Panc1 (cell line): ENCODE data around the gene CTR9. TPM values are rescaled to one million over a fixed set of nuclear protein-coding genes. Genes with fewer than 3 reads are reported as not detected.

Source experiments
- ATAC-seq: fragments of 200-7000 bp; cut with Tn5 transposase; 2 replicates; pipeline ENCODE4 v1.9.1; 2020; ENCODE audit warnings: mild to moderate bottlenecking, moderate library complexity
- BruUV-seq: library from RNA; stranded (reverse); fragments of 400-500 nt; replicated peaks from 2 replicates; lab custom pipeline; 2021; lab: Mats Ljungman, UMichigan
- CTCF ChIA-PET: fragments of 300-600 bp; sonication (Branson Sonifier 250); formaldehyde crosslinking; loops from one replicate; lab custom pipeline; 2022; ENCODE audit warnings: antibody characterized with exemption; lab: Charles Lee
- POLR2A ChIA-PET: fragments of 300-600 bp; sonication (Branson Sonifier 250); formaldehyde crosslinking; loops from one replicate; lab custom pipeline; 2022; ENCODE audit warnings: antibody characterized with exemption; lab: Charles Lee
- DNase-seq: peaks from one replicate; pipeline ENCODE4 v3.0.0-alpha.2; 2010; ENCODE audit warnings: low read depth, low spot score
- H3K27ac ChIP-seq: 2 replicates; pipeline ENCODE4 v1.5.1; 2011; ENCODE audit warnings: mild to moderate bottlenecking, low read length, inconsistent platforms
- H3K27me3 ChIP-seq: fragments of 200-500 bp; sonication (Bioruptor generic); 2 replicates; pipeline ENCODE4 v1.6.0; 2014; ENCODE audit warnings: low read length, inconsistent platforms; ENCODE audit not compliant: control insufficient read depth, insufficient read depth
- H3K36me3 ChIP-seq: fragments of 200-500 bp; sonication (Bioruptor generic); 2 replicates; pipeline ENCODE4 v1.5.1; 2014; ENCODE audit warnings: inconsistent platforms, mild to moderate bottlenecking, low read length, moderate library complexity; ENCODE audit not compliant: control insufficient read depth, insufficient read depth
- H3K4me1 ChIP-seq: 2 replicates; pipeline ENCODE4 v1.5.1; 2011; ENCODE audit warnings: inconsistent platforms, mild to moderate bottlenecking, low read length, moderate library complexity; ENCODE audit not compliant: control insufficient read depth, insufficient read depth
- H3K4me3 ChIP-seq, 2 experiments: 2 replicates each; pipeline ENCODE4 v1.5.1; 2011 to 2012; ENCODE audit warnings: low read depth in 2 of 2, low read length in 2 of 2, mild to moderate bottlenecking in 2 of 2, inconsistent platforms in 1 of 2, moderate library complexity in 1 of 2
- H3K9me3 ChIP-seq: fragments of 200-500 bp; sonication (Bioruptor generic); 2 replicates; pipeline ENCODE4 v1.5.1; 2014; ENCODE audit warnings: low read depth, mild to moderate bottlenecking, inconsistent platforms, low read length, moderate library complexity; ENCODE audit not compliant: control insufficient read depth, insufficient read depth
- POLR2AphosphoS5 ChIP-seq: IDR thresholded peaks from 2 replicates; pipeline ENCODE4 v1.6.1; 2012; ENCODE audit warnings: mild to moderate bottlenecking, low read depth, low read length, moderate library complexity
- SIN3A ChIP-seq: IDR thresholded peaks from 2 replicates; pipeline ENCODE4 v1.6.1; 2012; ENCODE audit warnings: low read depth, mild to moderate bottlenecking, low read length, moderate library complexity, borderline replicate concordance; ENCODE audit not compliant: insufficient read depth
- TCF7L2 ChIP-seq: IDR thresholded peaks from 2 replicates; pipeline ENCODE4 v1.6.1; 2011; ENCODE audit warnings: mild to moderate bottlenecking, low read depth, low read length, inconsistent platforms
- in situ Hi-C: cut with HindIII; loops from 2 replicates; pipeline ENCODE4 v1.10.0; 2016; ENCODE audit warnings: low sequenced_read_pairs, low pct_unique_long_range_greater_than_20kb
- intact Hi-C: fragments of 100-400 bp; cut with micrococcal nuclease; formaldehyde crosslinking; loops from one replicate; pipeline ENCODE4 v1.10.0; 2022; ENCODE audit not compliant: unreplicated experiment
- total RNA-seq: library from RNA; stranded (reverse); gene quantifications from one replicate; pipeline ENCODE4 v1.2.1, GENCODE V29; 2021; ENCODE audit not compliant: unreplicated experiment
- TF ChIP-seq, protein P1 (sequence below), 2 experiments: IDR thresholded peaks; 2 replicates each; pipeline ENCODE4 v1.6.1; 2011 to 2012; ENCODE audit warnings: low read depth in 2 of 2, control low read depth in 1 of 2, low read length in 1 of 2, mild to moderate bottlenecking in 1 of 2, moderate library complexity in 1 of 2; ENCODE audit not compliant: insufficient read depth in 1 of 2
- TF ChIP-seq, protein P2 (sequence below): fragments of 450-650 bp; IDR thresholded peaks from 2 replicates; pipeline ENCODE4 v1.5.1; 2017; ENCODE audit warnings: mild to moderate bottlenecking

The CTR9 gene
- total RNA-seq, 1 experiment from 2014 or later: 60.1 TPM

DNA sequence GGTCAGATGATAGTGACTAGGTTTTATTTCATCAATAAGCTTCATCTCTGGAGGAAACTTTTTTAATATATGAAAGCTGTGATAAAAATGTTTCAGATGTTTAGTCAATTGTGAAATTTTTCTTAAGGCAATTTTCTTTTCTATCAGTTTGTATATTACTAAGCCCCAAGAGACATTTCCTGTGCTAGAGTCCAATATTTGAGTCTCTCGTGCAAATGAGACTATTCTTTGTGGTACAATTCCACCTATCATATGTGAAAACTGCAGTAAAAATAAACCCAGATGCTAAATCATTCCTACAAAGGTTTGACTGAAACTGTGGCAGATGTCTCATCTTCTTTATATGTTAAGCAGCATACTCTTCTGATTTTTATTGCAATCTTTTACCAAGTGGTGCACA lies 28.0 kb downstream of the CTR9 start:
- Histone ChIP-seq H3K27ac (no peak overlapping the region), H3K36me3 (peaks cover 23% of the 10 kb centered on the region), H3K4me3 (no peak overlapping the region), H3K9me3 (no peaks in the 10 kb centered on the region), H3K27me3 (no peaks in the 10 kb centered on the region), H3K4me1 (no peaks in the 10 kb centered on the region)
- BruUV-seq: TSS peak; percentile 94
- in situ Hi-C loops (no loop called here), intact Hi-C loops (loop anchor here (10.0 kb wide), 1 partner anchor 1006 kb away; no protein-coding TSS in a partner anchor)
- TF ChIP-seq SIN3A: no peak
- TF ChIP-seq, protein P1, sequence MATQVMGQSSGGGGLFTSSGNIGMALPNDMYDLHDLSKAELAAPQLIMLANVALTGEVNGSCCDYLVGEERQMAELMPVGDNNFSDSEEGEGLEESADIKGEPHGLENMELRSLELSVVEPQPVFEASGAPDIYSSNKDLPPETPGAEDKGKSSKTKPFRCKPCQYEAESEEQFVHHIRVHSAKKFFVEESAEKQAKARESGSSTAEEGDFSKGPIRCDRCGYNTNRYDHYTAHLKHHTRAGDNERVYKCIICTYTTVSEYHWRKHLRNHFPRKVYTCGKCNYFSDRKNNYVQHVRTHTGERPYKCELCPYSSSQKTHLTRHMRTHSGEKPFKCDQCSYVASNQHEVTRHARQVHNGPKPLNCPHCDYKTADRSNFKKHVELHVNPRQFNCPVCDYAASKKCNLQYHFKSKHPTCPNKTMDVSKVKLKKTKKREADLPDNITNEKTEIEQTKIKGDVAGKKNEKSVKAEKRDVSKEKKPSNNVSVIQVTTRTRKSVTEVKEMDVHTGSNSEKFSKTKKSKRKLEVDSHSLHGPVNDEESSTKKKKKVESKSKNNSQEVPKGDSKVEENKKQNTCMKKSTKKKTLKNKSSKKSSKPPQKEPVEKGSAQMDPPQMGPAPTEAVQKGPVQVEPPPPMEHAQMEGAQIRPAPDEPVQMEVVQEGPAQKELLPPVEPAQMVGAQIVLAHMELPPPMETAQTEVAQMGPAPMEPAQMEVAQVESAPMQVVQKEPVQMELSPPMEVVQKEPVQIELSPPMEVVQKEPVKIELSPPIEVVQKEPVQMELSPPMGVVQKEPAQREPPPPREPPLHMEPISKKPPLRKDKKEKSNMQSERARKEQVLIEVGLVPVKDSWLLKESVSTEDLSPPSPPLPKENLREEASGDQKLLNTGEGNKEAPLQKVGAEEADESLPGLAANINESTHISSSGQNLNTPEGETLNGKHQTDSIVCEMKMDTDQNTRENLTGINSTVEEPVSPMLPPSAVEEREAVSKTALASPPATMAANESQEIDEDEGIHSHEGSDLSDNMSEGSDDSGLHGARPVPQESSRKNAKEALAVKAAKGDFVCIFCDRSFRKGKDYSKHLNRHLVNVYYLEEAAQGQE (IDR thresholded peaks at IDR 0.05; ENCODE audit: insufficient read depth in 1 of 2, low read depth in 2 of 2, low read length in 1 of 2): no peak
- TF ChIP-seq, protein P2, sequence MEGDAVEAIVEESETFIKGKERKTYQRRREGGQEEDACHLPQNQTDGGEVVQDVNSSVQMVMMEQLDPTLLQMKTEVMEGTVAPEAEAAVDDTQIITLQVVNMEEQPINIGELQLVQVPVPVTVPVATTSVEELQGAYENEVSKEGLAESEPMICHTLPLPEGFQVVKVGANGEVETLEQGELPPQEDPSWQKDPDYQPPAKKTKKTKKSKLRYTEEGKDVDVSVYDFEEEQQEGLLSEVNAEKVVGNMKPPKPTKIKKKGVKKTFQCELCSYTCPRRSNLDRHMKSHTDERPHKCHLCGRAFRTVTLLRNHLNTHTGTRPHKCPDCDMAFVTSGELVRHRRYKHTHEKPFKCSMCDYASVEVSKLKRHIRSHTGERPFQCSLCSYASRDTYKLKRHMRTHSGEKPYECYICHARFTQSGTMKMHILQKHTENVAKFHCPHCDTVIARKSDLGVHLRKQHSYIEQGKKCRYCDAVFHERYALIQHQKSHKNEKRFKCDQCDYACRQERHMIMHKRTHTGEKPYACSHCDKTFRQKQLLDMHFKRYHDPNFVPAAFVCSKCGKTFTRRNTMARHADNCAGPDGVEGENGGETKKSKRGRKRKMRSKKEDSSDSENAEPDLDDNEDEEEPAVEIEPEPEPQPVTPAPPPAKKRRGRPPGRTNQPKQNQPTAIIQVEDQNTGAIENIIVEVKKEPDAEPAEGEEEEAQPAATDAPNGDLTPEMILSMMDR: no peak
- no peak for TF ChIP-seq TCF7L2
- TF ChIP-seq POLR2AphosphoS5: no peak
- DNase-seq: no peak
- CTCF ChIA-PET: no interaction called here
- ATAC-seq: no peak
- POLR2A ChIA-PET: no interaction called here

DNA sequence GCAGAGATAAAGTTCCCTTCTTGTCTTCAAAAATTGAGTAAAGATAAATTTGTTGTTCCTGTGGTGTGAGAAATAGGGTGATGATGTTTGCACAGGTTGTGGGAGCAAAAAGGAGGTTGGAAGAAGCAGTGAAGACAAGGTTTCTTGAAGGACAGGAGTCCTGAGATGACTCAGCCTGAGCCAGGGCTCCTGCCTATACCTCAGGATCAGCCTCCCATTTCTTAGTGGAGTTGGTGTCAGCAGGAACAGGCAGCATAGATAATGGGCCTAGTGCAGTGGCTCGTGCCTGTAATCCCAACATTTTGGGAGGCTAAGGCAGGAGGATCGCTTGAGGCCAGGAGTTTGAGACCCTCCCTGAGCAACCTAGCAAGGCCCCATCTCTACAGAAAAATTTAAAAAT lies 29.0 kb downstream of the CTR9 start:
- BruUV-seq: no TSS peak
- TF ChIP-seq, protein P1 (IDR thresholded peaks at IDR 0.05; ENCODE audit: insufficient read depth in 1 of 2, low read depth in 2 of 2, low read length in 1 of 2): no peak
- TF ChIP-seq, protein P2: no peak
- TF ChIP-seq SIN3A: no peak
- TF ChIP-seq TCF7L2: no peak
- TF ChIP-seq POLR2AphosphoS5: no peak
- in situ Hi-C loops: no loop called here
- ATAC-seq (peak; percentile 57), DNase-seq (no peak)
- no peak overlapping the region for H3K27ac ChIP-seq
- CTCF ChIA-PET: interaction anchor here (0.9 kb wide), 1 partner anchor 13 kb away, joined by 4 read pairs; no protein-coding TSS in a partner anchor
- no peaks in the 10 kb centered on the region for H3K4me1 ChIP-seq
- peaks cover 18% of the 10 kb centered on the region for H3K36me3 ChIP-seq
- H3K4me3 ChIP-seq: no peak overlapping the region
- intact Hi-C loops: no loop called here
- POLR2A ChIA-PET: no interaction called here
- H3K27me3 ChIP-seq: no peaks in the 10 kb centered on the region
- no peaks in the 10 kb centered on the region for H3K9me3 ChIP-seq
